ENCODE data around the gene CYP46A1. TPM values are rescaled to one million over a fixed set of nuclear protein-coding genes. Genes with fewer than 3 reads are reported as not detected.

Gene CYP46A1
- total and polyA plus RNA-seq, 3 donors from 2014 or later: 2.5 to 4.6 (median 4.2) TPM

- no peak for DNase-seq
- WGBS, 2 donors: 90 to 95% methylated on average over 12 to 13 of the region's 13 CpGs
These were observed 7.2 kb downstream of the CYP46A1 start for GRCh38 chr14:99691111-99691885.

GRCh38 chr14:99693918-99694317 is 9.8 kb downstream of the CYP46A1 start:
- no peaks in the 10 kb centered on the region for H3K36me3 ChIP-seq (ENCODE audit: low read depth, missing control alignments)
- no peaks in the 10 kb centered on the region for H3K27me3 ChIP-seq
- 78 to 80% methylated on average over 3 of the region's 3 CpGs for WGBS, 2 donors
- TF ChIP-seq, protein P1, sequence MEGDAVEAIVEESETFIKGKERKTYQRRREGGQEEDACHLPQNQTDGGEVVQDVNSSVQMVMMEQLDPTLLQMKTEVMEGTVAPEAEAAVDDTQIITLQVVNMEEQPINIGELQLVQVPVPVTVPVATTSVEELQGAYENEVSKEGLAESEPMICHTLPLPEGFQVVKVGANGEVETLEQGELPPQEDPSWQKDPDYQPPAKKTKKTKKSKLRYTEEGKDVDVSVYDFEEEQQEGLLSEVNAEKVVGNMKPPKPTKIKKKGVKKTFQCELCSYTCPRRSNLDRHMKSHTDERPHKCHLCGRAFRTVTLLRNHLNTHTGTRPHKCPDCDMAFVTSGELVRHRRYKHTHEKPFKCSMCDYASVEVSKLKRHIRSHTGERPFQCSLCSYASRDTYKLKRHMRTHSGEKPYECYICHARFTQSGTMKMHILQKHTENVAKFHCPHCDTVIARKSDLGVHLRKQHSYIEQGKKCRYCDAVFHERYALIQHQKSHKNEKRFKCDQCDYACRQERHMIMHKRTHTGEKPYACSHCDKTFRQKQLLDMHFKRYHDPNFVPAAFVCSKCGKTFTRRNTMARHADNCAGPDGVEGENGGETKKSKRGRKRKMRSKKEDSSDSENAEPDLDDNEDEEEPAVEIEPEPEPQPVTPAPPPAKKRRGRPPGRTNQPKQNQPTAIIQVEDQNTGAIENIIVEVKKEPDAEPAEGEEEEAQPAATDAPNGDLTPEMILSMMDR (IDR thresholded peaks at IDR 0.05): no peak
- TF ChIP-seq POLR2A (IDR thresholded peaks at IDR 0.05): no peak
- H3K27ac ChIP-seq: no peak overlapping the region
- no peaks in the 10 kb centered on the region for H3K9me3 ChIP-seq
- H3K4me1 ChIP-seq: no peaks in the 10 kb centered on the region
- H3K4me3 ChIP-seq: no peak overlapping the region
- intact Hi-C loops (cut with DNase I; ENCODE audit: low total_unique reads): no loop called here
- no peak for DNase-seq

More at GRCh38 chr14:99691111-99691885, 7.2 kb downstream of the CYP46A1 start:
- H3K27ac ChIP-seq: no peak overlapping the region
- intact Hi-C loops (cut with DNase I; ENCODE audit: low total_unique reads): no loop called here
- TF ChIP-seq, protein P1 (IDR thresholded peaks at IDR 0.05): no peak
- no peak for TF ChIP-seq POLR2A (IDR thresholded peaks at IDR 0.05)
- H3K9me3 ChIP-seq: no peaks in the 10 kb centered on the region
- no peaks in the 10 kb centered on the region for H3K36me3 ChIP-seq (ENCODE audit: low read depth, missing control alignments)
- H3K4me3 ChIP-seq: no peak overlapping the region
- no peaks in the 10 kb centered on the region for H3K4me1 ChIP-seq
- no peaks in the 10 kb centered on the region for H3K27me3 ChIP-seq

DNA sequence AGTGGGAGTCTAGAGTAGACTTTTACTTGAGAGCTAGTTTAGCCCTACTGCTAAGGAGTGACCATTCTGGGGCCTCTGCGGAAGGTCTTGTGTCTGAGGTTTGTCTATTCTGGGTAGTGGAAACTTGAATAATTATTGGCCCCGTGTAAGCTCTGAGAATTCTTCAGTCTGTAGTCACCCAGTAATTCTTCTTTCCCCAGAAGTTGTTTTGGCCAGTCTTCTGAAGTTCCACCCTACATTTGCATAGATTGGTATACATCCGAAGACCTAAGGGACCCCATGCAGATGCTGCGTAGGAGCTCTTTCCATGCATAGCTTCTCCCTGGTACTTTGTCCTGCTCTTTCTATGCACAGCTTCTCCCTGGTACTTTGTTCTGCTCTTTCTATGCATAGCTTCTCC is 12.8 kb downstream of the CYP46A1 start:
- Histone ChIP-seq H3K4me3 (no peak overlapping the region), H3K9me3 (no peaks in the 10 kb centered on the region), H3K27ac (no peak overlapping the region), H3K27me3 (no peaks in the 10 kb centered on the region), H3K4me1 (no peaks in the 10 kb centered on the region), H3K36me3 (ENCODE audit: low read depth, missing control alignments) (no peaks in the 10 kb centered on the region)
- no peak for TF ChIP-seq POLR2A (IDR thresholded peaks at IDR 0.05)
- TF ChIP-seq, protein P1 (IDR thresholded peaks at IDR 0.05): no peak
- DNase-seq: no peak
- intact Hi-C loops (cut with DNase I; ENCODE audit: low total_unique reads): no loop called here
- 92% methylated on average over 4 of the region's 4 CpGs for WGBS, 2 donors

- no peaks in the 10 kb centered on the region for H3K36me3 ChIP-seq (ENCODE audit: low read depth, missing control alignments)
- WGBS, 2 donors: 79 to 81% methylated on average over 6 of the region's 6 CpGs
- intact Hi-C loops (cut with DNase I; ENCODE audit: low total_unique reads): no loop called here
- no peak for DNase-seq
- no peak overlapping the region for H3K27ac ChIP-seq
- H3K4me3 ChIP-seq: no peak overlapping the region
- H3K9me3 ChIP-seq: no peaks in the 10 kb centered on the region
- H3K4me1 ChIP-seq: no peaks in the 10 kb centered on the region
- no peaks in the 10 kb centered on the region for H3K27me3 ChIP-seq
- no peak for TF ChIP-seq POLR2A (IDR thresholded peaks at IDR 0.05)
- TF ChIP-seq, protein P1 (IDR thresholded peaks at IDR 0.05): no peak
These were observed 14.1 kb downstream of the CYP46A1 start for GRCh38 chr14:99698236-99698635.

GRCh38 chr14:99698642-99699041 is 14.5 kb downstream of the CYP46A1 start:
- Histone ChIP-seq H3K27me3 (no peaks in the 10 kb centered on the region), H3K4me3 (no peak overlapping the region), H3K36me3 (ENCODE audit: low read depth, missing control alignments) (no peaks in the 10 kb centered on the region), H3K9me3 (no peaks in the 10 kb centered on the region), H3K4me1 (no peaks in the 10 kb centered on the region), H3K27ac (no peak overlapping the region)
- no peak for DNase-seq
- 78% methylated on average over 5 of the region's 5 CpGs; no CpG with 5 or more reads in 1 of the 2 donors for WGBS, 2 donors
- no peak for TF ChIP-seq POLR2A (IDR thresholded peaks at IDR 0.05)
- TF ChIP-seq, protein P1 (IDR thresholded peaks at IDR 0.05): no peak
- intact Hi-C loops (cut with DNase I; ENCODE audit: low total_unique reads): no loop called here
